ENCODE results near the gene C12orf57. TPM values are rescaled to one million over a fixed set of nuclear protein-coding genes. Genes with fewer than 3 reads are reported as not detected.
"Not testable (repeated sequence)": the region's sequence is repeated elsewhere in the genome, so short reads cannot be mapped to it uniquely, and the experiment has no call there.

The C12orf57 gene
- total and polyA plus RNA-seq, 2 experiments from 2014 or later, result 217 to 219 TPM

DNA sequence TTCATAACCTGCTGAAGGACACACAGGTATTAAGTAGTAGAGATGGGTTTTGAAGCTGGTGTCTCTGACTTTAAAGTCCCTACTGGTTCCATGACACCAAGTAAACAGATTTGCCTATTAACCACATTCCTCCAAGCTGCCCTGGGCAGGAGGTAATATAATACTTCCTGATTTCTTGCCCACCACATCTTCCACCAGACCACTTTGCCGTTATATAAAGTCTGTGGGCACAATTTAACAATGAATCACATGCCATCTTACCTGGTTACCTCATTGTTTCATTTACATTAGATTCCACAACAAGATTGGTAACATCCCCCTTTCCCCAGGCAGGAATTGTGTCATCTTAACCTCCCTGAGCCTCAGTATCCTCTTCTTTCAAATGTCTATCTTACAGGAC, 40.1 kb upstream of the C12orf57 start:
- TF ChIP-seq, protein P1, sequence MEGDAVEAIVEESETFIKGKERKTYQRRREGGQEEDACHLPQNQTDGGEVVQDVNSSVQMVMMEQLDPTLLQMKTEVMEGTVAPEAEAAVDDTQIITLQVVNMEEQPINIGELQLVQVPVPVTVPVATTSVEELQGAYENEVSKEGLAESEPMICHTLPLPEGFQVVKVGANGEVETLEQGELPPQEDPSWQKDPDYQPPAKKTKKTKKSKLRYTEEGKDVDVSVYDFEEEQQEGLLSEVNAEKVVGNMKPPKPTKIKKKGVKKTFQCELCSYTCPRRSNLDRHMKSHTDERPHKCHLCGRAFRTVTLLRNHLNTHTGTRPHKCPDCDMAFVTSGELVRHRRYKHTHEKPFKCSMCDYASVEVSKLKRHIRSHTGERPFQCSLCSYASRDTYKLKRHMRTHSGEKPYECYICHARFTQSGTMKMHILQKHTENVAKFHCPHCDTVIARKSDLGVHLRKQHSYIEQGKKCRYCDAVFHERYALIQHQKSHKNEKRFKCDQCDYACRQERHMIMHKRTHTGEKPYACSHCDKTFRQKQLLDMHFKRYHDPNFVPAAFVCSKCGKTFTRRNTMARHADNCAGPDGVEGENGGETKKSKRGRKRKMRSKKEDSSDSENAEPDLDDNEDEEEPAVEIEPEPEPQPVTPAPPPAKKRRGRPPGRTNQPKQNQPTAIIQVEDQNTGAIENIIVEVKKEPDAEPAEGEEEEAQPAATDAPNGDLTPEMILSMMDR (IDR thresholded peaks at IDR 0.05; ENCODE audit: poor library complexity), result no peak
- TF ChIP-seq EZH2phosphoT487 (IDR thresholded peaks at IDR 0.05; ENCODE audit: low read depth, severe bottlenecking, unreplicated experiment) (no peak), EZH2 (IDR thresholded peaks at IDR 0.05; ENCODE audit: borderline replicate concordance) (no peak)
- Histone ChIP-seq H3K9me2 (replicated peaks; ENCODE audit: insufficient read depth) (no peaks in the 10 kb centered on the region), H3K27me3 (no peaks in the 10 kb centered on the region), H4K20me1 (ENCODE audit: insufficient read depth, poor library complexity, severe bottlenecking) (no peaks in the 10 kb centered on the region), H3K4me2 (peak overlapping the region; percentile 88), H3K9me3 (ENCODE audit: low read depth) (no peaks in the 10 kb centered on the region), H2AFZ (peak overlapping the region; percentile 89), H3K4me3 (no peak overlapping the region), H3K79me2 (no peaks in the 10 kb centered on the region), H3K27ac (peak overlapping the region; percentile 51), H3K4me1 (ENCODE audit: insufficient read depth) (peaks cover 8% of the 10 kb centered on the region), H3K36me3 (replicated peaks; ENCODE audit: insufficient read depth, low read depth) (no peaks in the 10 kb centered on the region)
- no peak for DNase-seq (ENCODE audit: low spot score)
- WGBS (ENCODE audit: low lambda C conversion rate, missing lambda C conversion rate), result 69% methylated on average over 1 of the region's 1 CpG

DNA sequence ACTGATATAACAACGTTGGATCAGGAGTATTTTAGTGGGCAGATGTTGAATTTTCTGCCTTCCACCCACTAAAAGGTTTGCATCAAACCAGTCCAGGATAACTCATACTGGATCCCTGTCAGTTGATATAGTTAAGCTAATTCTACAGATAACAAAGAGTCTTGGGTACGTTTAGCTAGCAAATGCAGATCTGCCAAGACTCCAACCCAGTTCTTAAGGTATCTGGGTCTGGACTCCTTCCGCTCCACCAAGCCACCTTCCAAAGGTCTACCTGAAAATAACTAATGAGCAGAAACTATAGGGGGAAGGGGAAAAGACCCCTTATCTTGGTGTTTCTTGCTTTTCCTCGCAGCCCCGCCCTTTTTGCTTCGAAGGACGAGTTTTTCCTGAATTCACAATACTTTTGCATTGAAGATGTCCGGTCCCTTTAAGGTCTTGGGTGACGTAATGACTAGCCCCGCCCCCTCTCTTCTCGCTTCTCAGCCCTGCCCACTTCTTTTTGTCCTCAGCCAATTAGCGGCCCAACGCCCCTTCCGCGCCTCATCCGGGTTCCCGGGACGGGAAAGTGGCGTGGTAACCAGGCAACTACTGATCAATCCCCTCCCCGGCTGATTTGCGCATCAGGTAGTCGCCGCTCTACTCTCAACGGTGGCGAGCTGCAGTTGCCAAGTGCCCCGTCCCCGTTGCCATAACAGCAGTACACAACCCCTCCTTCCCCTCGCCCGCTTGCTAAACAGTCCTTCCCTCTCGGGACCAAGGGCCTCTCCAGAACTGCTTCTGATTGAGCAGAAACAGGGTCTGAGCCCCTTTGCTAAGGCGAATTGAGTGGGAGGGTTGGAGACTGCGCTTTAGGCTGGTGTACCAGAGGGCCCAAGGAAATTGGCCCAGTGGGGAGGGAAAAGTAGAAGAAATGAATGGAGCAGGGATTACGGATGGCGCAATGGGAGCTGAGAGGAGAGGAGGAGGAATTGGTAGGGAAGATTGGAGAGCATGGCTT, 39.2 kb upstream of the C12orf57 start, which contains the start of gene LRRC23:
Gene LRRC23 (plus strand): TSS at position 543 of the 997 bp plus-strand sequence. CDS start 812 bp downstream, outside the sequence.
- Histone ChIP-seq H3K4me1 (ENCODE audit: insufficient read depth) (peaks cover 8% of the 10 kb centered on the region), H3K27me3 (no peaks in the 10 kb centered on the region), H2AFZ (peak within 1 kb of the TSS; percentile 89), H4K20me1 (ENCODE audit: insufficient read depth, poor library complexity, severe bottlenecking) (no peaks in the 10 kb centered on the region), H3K9me3 (ENCODE audit: low read depth) (no peaks in the 10 kb centered on the region), H3K9me2 (replicated peaks; ENCODE audit: insufficient read depth) (no peaks in the 10 kb centered on the region), H3K4me3 (peak within 1 kb of the TSS; percentile 56), H3K4me2 (peak within 1 kb of the TSS; percentile 88), H3K27ac (peak within 1 kb of the TSS; percentile 74), H3K79me2 (no peaks in the 10 kb centered on the region), H3K36me3 (replicated peaks; ENCODE audit: insufficient read depth, low read depth) (no peaks in the 10 kb centered on the region)
- peak; percentile 98 for DNase-seq (ENCODE audit: low spot score)
- TF ChIP-seq EZH2phosphoT487 (IDR thresholded peaks at IDR 0.05; ENCODE audit: low read depth, severe bottlenecking, unreplicated experiment), result no peak
- no peak for TF ChIP-seq EZH2 (IDR thresholded peaks at IDR 0.05; ENCODE audit: borderline replicate concordance)
- TF ChIP-seq, protein P1 (IDR thresholded peaks at IDR 0.05; ENCODE audit: poor library complexity), result no peak
- 6% methylated on average over 34 of the region's 34 CpGs for WGBS (ENCODE audit: low lambda C conversion rate, missing lambda C conversion rate)

DNA sequence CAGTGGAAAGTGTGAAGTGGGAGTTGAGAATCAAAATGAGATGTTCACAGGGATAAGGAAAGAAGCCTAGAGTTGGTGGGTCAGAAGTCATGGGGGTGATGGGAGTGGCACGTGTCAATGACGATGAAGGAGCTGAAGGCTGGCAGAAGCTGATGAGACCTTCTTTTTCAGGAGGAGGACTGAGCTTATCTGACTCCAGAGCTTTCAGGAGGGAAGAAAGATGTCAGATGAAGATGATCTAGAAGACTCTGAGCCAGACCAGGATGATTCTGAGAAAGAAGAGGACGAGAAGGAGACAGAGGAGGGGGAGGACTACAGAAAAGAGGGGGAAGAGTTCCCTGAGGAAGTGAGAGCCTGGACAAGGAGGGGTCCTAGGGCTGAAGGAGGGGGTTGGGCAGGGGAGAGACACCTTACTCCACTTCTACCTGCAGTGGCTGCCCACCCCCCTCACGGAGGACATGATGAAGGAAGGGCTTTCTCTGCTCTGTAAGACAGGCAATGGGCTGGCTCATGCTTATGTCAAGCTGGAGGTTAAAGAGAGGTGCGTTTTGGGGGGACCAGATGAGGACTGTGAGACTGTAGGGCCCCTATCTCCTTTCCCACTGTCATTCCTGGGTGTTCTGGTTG, 38.3 kb upstream of the C12orf57 start:
- Histone ChIP-seq H2AFZ (no peak overlapping the region), H3K9me3 (ENCODE audit: low read depth) (no peaks in the 10 kb centered on the region), H3K79me2 (no peaks in the 10 kb centered on the region), H4K20me1 (ENCODE audit: insufficient read depth, poor library complexity, severe bottlenecking) (no peaks in the 10 kb centered on the region), H3K4me1 (ENCODE audit: insufficient read depth) (peaks cover 8% of the 10 kb centered on the region), H3K9me2 (replicated peaks; ENCODE audit: insufficient read depth) (no peaks in the 10 kb centered on the region), H3K36me3 (replicated peaks; ENCODE audit: insufficient read depth, low read depth) (no peaks in the 10 kb centered on the region), H3K27me3 (no peaks in the 10 kb centered on the region), H3K4me2 (peak overlapping the region; percentile 88), H3K27ac (peak overlapping the region; percentile 74), H3K4me3 (peak overlapping the region; percentile 56)
- DNase-seq (ENCODE audit: low spot score), result no peak
- WGBS (ENCODE audit: low lambda C conversion rate, missing lambda C conversion rate), result 66% methylated on average over 5 of the region's 5 CpGs
- TF ChIP-seq EZH2 (IDR thresholded peaks at IDR 0.05; ENCODE audit: borderline replicate concordance), result no peak
- TF ChIP-seq, protein P1 (IDR thresholded peaks at IDR 0.05; ENCODE audit: poor library complexity), result no peak
- TF ChIP-seq EZH2phosphoT487 (IDR thresholded peaks at IDR 0.05; ENCODE audit: low read depth, severe bottlenecking, unreplicated experiment), result no peak

DNA sequence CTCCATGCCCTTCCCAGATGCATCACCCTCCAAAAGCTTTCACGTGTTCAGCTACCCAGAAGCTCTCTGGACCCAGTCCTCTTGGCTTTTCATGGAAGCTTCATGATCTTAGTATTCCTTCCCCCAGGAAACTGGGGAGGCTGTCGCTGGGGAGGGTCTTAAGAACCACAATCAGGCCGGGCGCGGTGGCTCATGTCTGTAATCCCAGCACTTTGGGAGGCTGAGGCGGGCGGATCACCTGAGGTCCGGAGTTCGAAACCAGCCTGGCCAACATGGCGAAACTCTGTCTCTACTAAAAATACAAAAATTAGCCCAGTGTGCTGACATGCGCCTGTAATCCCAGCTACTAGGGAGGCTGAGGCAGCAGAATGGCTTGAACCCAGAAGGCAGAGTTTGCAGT, 35.7 kb upstream of the C12orf57 start:
- 97% methylated on average over 11 of the region's 11 CpGs for WGBS (ENCODE audit: low lambda C conversion rate, missing lambda C conversion rate)
- H3K4me2 ChIP-seq; H3K9me2 ChIP-seq (replicated peaks; ENCODE audit: insufficient read depth); H3K36me3 ChIP-seq (replicated peaks; ENCODE audit: insufficient read depth, low read depth); H3K79me2 ChIP-seq; H3K4me1 ChIP-seq (ENCODE audit: insufficient read depth); H3K27ac ChIP-seq; H3K27me3 ChIP-seq; H2AFZ ChIP-seq; H3K9me3 ChIP-seq (ENCODE audit: low read depth); H4K20me1 ChIP-seq (ENCODE audit: insufficient read depth, poor library complexity, severe bottlenecking); DNase-seq (ENCODE audit: low spot score); H3K4me3 ChIP-seq: not testable (repeated sequence)

Measured in hepatocyte (in vitro differentiated cells).